H54 (cell line): ENCODE data around the gene MRS2.

Experiments
- DNase-seq: peaks from one replicate; pipeline ENCODE4 v3.0.0; 2011; ENCODE audit warnings: low spot score, mixed read lengths; ENCODE audit not compliant: insufficient read length
- FAIRE-seq: peaks from 3 replicates; lab custom pipeline; 2011; peaks lifted over from hg19 to GRCh38; lab: Jason Lieb, UNC
- POLR2A ChIP-seq: IDR thresholded peaks from 2 replicates; pipeline ENCODE4 v1.6.1; 2011; ENCODE audit warnings: low read depth, mild to moderate bottlenecking, low read length

MRS2 gene

GRCh38 chr6:24458134-24458533 lies 55.4 kb downstream of the MRS2 start:
- FAIRE-seq (no peak), DNase-seq (no peak)
- TF ChIP-seq POLR2A: no peak

- FAIRE-seq: no peak
- TF ChIP-seq POLR2A: no peak
- no peak for DNase-seq
Measured at GRCh38 chr6:24458941-24459340, 56.2 kb downstream of the MRS2 start.

- DNase-seq: no peak
- TF ChIP-seq POLR2A: no peak
- no peak for FAIRE-seq
Measured at GRCh38 chr6:24460966-24461365, 58.2 kb downstream of the MRS2 start.

GRCh38 chr6:24464253-24465038 lies 61.7 kb downstream of the MRS2 start:
- DNase-seq (no peak), FAIRE-seq (no peak)
- no peak for TF ChIP-seq POLR2A

- FAIRE-seq: no peak
- TF ChIP-seq POLR2A: no peak
- DNase-seq: no peak
Measured at GRCh38 chr6:24469811-24470210, 67.1 kb downstream of the MRS2 start.

- FAIRE-seq (no peak), DNase-seq (no peak)
- TF ChIP-seq POLR2A: no peak
Measured at GRCh38 chr6:24472181-24472580, 69.4 kb downstream of the MRS2 start.
